ENCODE data around the gene GALNT13. TPM values are rescaled to one million over a fixed set of nuclear protein-coding genes. Genes with fewer than 3 reads are reported as not detected.

GALNT13 gene
- total and polyA plus RNA-seq, 10 of the 15 experiments (the other 5 are each of a cell fraction or from before 2014, with no cell fraction given): 0.04 TPM; not detected in 9

GRCh38 chr2:154428022-154428421, 556.3 kb downstream of the GALNT13 start:
- Histone ChIP-seq H3K4me1 (ENCODE audit: control insufficient read depth, insufficient read depth, low read length) (no peaks in the 10 kb centered on the region), H3K27ac (ENCODE audit: control insufficient read depth, insufficient read depth) (no peak overlapping the region), H3K9me3 (replicated peaks; ENCODE audit: control insufficient read depth, insufficient read depth, low read length) (no peaks in the 10 kb centered on the region), H2AFZ (ENCODE audit: control insufficient read depth, low read depth, low read length) (no peak overlapping the region), H3K79me2 (ENCODE audit: control insufficient read depth, insufficient read depth, low read length) (no peaks in the 10 kb centered on the region), H3K9ac (ENCODE audit: control insufficient read depth, insufficient read depth, low read length) (no peak overlapping the region), H3K27me3 (replicated peaks in 1 of 2; ENCODE audit: control insufficient read depth in 2 of 2, insufficient read depth in 2 of 2, low read length in 1 of 2) (no peaks in the 10 kb centered on the region), H4K20me1 (ENCODE audit: control insufficient read depth, insufficient read depth) (no peaks in the 10 kb centered on the region), H3K36me3 (ENCODE audit: control insufficient read depth in 2 of 2, insufficient read depth in 2 of 2, low read length in 1 of 2) (no peaks in the 10 kb centered on the region), H3K4me3 (no peak overlapping the region), H3K4me2 (ENCODE audit: control insufficient read depth, insufficient read depth) (no peak overlapping the region)
- in situ Hi-C loops (cut with MboI): loop anchor here (25.0 kb wide), 1 partner anchor 809 kb away; no protein-coding TSS in a partner anchor
- ChIA-PET RAD21 (ENCODE audit: unreplicated experiment) (no interaction called here), SMC1A (ENCODE audit: uncharacterized antibody, unreplicated experiment) (no interaction called here), POLR2A (no interaction called here), CTCF (interaction anchor here (0.7 kb wide), 1 partner anchor 19 kb away, joined by 3 read pairs; no protein-coding TSS in a partner anchor)
- intact Hi-C loops (cut with micrococcal nuclease; ENCODE audit: unreplicated experiment): no loop called here
- no peak for FAIRE-seq
- no peak for ATAC-seq
- no TSS peak for BruUV-seq (replicated peaks)
- WGBS (ENCODE audit: insufficient coverage, insufficient replicate concordance, low lambda C conversion rate, missing lambda C conversion rate): 40% methylated on average over 8 of the region's 8 CpGs
- TF ChIP-seq JUNB (IDR thresholded peaks at IDR 0.05): no peak
- no peak for TF ChIP-seq ZNF384 (IDR thresholded peaks at IDR 0.05; ENCODE audit: borderline replicate concordance, low read depth, low read length)
- no peak for TF ChIP-seq TCF7 (IDR thresholded peaks at IDR 0.05; ENCODE audit: borderline replicate concordance)
- no peak for TF ChIP-seq STAT1 (conservative IDR thresholded peaks at IDR 0.05)
- no peak for TF ChIP-seq ZNF274 (IDR thresholded peaks at IDR 0.05; ENCODE audit: insufficient read depth, insufficient read length)
- TF ChIP-seq, protein P1, sequence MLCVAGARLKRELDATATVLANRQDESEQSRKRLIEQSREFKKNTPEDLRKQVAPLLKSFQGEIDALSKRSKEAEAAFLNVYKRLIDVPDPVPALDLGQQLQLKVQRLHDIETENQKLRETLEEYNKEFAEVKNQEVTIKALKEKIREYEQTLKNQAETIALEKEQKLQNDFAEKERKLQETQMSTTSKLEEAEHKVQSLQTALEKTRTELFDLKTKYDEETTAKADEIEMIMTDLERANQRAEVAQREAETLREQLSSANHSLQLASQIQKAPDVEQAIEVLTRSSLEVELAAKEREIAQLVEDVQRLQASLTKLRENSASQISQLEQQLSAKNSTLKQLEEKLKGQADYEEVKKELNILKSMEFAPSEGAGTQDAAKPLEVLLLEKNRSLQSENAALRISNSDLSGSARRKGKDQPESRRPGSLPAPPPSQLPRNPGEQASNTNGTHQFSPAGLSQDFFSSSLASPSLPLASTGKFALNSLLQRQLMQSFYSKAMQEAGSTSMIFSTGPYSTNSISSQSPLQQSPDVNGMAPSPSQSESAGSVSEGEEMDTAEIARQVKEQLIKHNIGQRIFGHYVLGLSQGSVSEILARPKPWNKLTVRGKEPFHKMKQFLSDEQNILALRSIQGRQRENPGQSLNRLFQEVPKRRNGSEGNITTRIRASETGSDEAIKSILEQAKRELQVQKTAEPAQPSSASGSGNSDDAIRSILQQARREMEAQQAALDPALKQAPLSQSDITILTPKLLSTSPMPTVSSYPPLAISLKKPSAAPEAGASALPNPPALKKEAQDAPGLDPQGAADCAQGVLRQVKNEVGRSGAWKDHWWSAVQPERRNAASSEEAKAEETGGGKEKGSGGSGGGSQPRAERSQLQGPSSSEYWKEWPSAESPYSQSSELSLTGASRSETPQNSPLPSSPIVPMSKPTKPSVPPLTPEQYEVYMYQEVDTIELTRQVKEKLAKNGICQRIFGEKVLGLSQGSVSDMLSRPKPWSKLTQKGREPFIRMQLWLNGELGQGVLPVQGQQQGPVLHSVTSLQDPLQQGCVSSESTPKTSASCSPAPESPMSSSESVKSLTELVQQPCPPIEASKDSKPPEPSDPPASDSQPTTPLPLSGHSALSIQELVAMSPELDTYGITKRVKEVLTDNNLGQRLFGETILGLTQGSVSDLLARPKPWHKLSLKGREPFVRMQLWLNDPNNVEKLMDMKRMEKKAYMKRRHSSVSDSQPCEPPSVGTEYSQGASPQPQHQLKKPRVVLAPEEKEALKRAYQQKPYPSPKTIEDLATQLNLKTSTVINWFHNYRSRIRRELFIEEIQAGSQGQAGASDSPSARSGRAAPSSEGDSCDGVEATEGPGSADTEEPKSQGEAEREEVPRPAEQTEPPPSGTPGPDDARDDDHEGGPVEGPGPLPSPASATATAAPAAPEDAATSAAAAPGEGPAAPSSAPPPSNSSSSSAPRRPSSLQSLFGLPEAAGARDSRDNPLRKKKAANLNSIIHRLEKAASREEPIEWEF (IDR thresholded peaks at IDR 0.05; ENCODE audit: insufficient replicate concordance, low read depth, low read length): no peak
- no peak for TF ChIP-seq TCF3 (IDR thresholded peaks at IDR 0.05; ENCODE audit: borderline replicate concordance, insufficient read depth, low read depth, low read length)
- no peak for TF ChIP-seq ZBED1 (IDR thresholded peaks at IDR 0.05; ENCODE audit: borderline replicate concordance)
- TF ChIP-seq SIN3A (IDR thresholded peaks at IDR 0.05; ENCODE audit: low read depth, low read length): no peak
- no peak for TF ChIP-seq ATF3 (IDR thresholded peaks at IDR 0.05; ENCODE audit: borderline replicate concordance, extremely low read depth, low read depth, low read length)
- no peak for TF ChIP-seq FOXK2 (IDR thresholded peaks at IDR 0.05)
- no peak for TF ChIP-seq ZBTB4 (CRISPR knock-in tag; IDR thresholded peaks at IDR 0.05)
- TF ChIP-seq PAX8 (IDR thresholded peaks at IDR 0.05): no peak
- no peak for TF ChIP-seq IRF4 (IDR thresholded peaks at IDR 0.05; ENCODE audit: low read depth, low read length)
- TF ChIP-seq RUNX3 (IDR thresholded peaks at IDR 0.05; ENCODE audit: low read length): no peak
- no peak for DNase-seq (ENCODE audit: low read depth, low spot score)

Measured in GM12878 (cell line).